AG09319 (cell line): ENCODE results near the gene CFAP45.
"Not testable (repeated sequence)": the region's sequence is repeated elsewhere in the genome, so short reads cannot be mapped to it uniquely, and the experiment has no call there.

ENCODE experiments used
- DNase-seq: peaks from one replicate; pipeline ENCODE4 v3.0.0-alpha.2; 2010; ENCODE audit warnings: low read depth; ENCODE audit errors: extremely low read depth
- CTCF ChIP-seq: IDR thresholded peaks from 2 replicates; pipeline ENCODE4 v1.5.1; 2011; ENCODE audit warnings: low read depth, mild to moderate bottlenecking, inconsistent platforms, low read length, moderate library complexity

CFAP45 gene

GRCh38 chr1:159902541-159902940 lies 2.6 kb upstream of the CFAP45 start:
- DNase-seq, result no peak
- TF ChIP-seq CTCF, result no peak

GRCh38 chr1:159900755-159901360 lies 893 bp upstream of the CFAP45 start:
- TF ChIP-seq CTCF, result no peak
- DNase-seq, result no peak

- not testable (repeated sequence) for DNase-seq
Measured at GRCh38 chr1:159899634-159900033, 331 bp downstream of the CFAP45 start.

- DNase-seq, result no peak
Measured at GRCh38 chr1:159898527-159898926, 1.4 kb downstream of the CFAP45 start.

GRCh38 chr1:159897962-159898361 lies 2.0 kb downstream of the CFAP45 start:
- DNase-seq, result no peak
- TF ChIP-seq CTCF, result no peak

More at GRCh38 chr1:159898527-159898926, 1.4 kb downstream of the CFAP45 start:
- no peak for TF ChIP-seq CTCF

GRCh38 chr1:159896546-159896930 lies 3.4 kb downstream of the CFAP45 start:
- DNase-seq, result no peak
- TF ChIP-seq CTCF, result no peak

GRCh38 chr1:159895836-159896545 lies 4.0 kb downstream of the CFAP45 start:
- DNase-seq, result no peak
- TF ChIP-seq CTCF, result no peak

- no peak for TF ChIP-seq CTCF
- no peak for DNase-seq
Measured at GRCh38 chr1:159895286-159895685, 4.7 kb downstream of the CFAP45 start.
